Glomerular visceral epithelial cell (primary cell): ENCODE data around the gene PDXDC1.
"Not testable (repeated sequence)": the region's sequence is repeated elsewhere in the genome, so short reads cannot be mapped to it uniquely, and the experiment has no call there.

Experiments used
- DNase-seq: peaks from one replicate; pipeline ENCODE4 v3.0.0-alpha.2; 2016; ENCODE audit errors: extremely low spot score

PDXDC1 gene

DNA sequence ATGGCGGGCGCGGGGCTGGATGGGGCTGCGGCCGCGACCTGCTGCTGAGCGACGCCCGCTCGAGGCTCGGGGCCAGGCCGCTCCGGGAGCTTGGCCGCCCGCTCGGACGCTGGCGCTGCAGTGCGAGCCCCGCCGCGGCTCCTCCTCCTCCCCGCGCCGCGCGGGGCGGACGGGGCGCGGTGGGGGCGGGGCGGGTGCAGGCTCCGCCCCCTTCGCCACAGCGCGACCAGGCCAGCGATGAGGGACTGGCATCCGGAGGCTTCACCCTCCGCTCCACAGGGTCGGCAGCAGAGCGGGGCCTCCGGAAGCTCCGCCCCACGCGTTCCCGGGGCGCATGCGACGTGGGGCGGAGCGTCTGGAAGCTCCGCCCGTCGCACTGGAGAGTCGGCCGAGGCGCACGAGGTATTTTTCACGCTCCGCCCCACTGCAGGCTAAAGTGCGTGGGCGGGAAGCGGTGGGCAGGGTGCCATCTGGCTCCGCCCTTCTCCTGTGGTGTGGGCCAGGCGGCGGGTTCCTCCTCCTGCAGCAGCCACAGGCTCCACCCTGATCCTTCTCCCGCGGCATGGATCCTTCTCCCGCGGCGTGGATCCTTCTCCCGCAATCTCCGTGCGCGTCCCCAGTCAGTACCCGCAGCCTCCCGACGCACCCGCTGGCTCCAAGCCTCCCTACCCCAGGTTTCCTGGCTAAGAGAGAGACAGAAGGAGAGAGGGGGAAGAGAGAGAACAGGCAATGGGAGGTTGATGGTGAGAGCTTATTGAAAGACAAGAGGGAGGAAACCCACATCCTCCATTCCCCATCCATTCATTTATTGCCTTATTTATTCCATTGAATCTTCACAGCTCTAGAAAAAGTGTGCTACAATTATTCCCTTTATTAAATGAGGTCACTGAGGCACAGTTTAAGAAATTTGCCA lies 180.1 kb downstream of the PDXDC1 start:
- peak; percentile 89 for DNase-seq

GRCh38 chr16:15157644-15158043 lies 182.8 kb downstream of the PDXDC1 start:
- not testable (repeated sequence) for DNase-seq

- not testable (repeated sequence) for DNase-seq
These were observed 184.8 kb downstream of the PDXDC1 start for GRCh38 chr16:15159671-15160070.

- DNase-seq = not testable (repeated sequence)
These were observed 185.7 kb downstream of the PDXDC1 start for GRCh38 chr16:15160571-15160970.

GRCh38 chr16:15163055-15163454 lies 188.2 kb downstream of the PDXDC1 start:
- not testable (repeated sequence) for DNase-seq

- not testable (repeated sequence) for DNase-seq
These were observed 191.4 kb downstream of the PDXDC1 start for GRCh38 chr16:15166177-15166576.

GRCh38 chr16:15168303-15168702 lies 193.5 kb downstream of the PDXDC1 start:
- DNase-seq = not testable (repeated sequence)

GRCh38 chr16:15168953-15169652 lies 194.3 kb downstream of the PDXDC1 start:
- not testable (repeated sequence) for DNase-seq

DNA sequence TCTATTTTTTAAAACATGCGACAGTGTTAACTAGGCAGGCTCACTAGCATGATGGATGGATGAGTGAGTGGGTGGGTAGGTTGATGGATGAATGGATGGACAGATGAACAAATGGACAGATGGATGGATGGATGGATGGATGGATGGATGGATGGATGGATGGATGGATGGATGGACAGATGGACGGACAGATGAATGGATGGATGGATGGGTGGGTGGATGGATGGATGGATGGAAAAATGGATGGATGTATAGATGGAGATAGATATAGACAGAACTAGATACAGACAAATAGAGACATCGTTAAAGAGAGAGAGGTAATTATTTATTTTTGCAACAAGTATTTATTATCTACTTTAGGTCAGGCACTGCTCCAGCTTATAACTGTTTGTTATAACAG lies 205.1 kb downstream of the PDXDC1 start:
- DNase-seq = not testable (repeated sequence)

DNA sequence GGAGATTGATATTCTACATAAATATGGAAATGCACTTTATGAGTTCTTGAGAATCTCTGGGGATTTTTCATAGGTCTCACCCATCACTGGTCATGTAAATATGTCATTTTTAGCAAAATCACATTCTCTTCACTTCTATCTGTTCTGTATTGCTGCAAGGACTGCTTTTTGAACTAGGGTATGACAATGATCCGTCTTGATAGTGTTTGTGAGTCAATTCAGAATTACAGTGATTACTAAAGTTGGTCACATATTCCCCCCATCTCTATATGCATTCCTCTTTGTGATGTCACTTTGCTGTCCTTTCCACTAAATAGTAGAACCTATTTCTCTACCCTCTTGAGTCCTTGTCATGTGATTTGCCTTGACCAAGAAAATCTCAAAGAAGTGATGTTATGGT lies 206.1 kb downstream of the PDXDC1 start:
- DNase-seq = not testable (repeated sequence)

DNA sequence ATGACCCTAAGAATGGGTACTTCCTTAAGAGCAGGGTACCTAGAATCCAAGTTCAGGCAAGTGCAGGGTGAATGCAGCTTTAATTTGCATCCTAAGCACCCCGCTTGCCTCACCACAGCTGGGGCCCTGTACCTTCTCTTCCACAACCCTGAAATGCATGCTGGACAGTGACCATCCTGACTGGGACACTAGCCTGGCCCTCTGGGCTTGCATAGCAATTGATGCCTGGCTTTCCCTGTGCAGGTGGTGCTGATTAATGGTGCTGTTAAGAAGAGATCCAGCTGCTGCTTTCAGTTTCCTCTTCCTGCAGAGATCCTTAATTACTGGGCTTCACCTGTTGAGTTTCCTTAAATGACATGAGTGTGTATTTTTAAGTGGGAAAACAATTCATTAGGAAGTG lies 209.2 kb downstream of the PDXDC1 start:
- not testable (repeated sequence) for DNase-seq
